GM12875 (cell line): ENCODE measurements around the gene FFAR2.

Experiments used
- H3K4me3 ChIP-seq: one replicate; pipeline ENCODE4 v1.5.1; 2011; ENCODE audit warnings: low read depth, low read length, control low read depth
- CTCF ChIP-seq: IDR thresholded peaks from 2 replicates; pipeline ENCODE4 v1.5.1; 2011; ENCODE audit warnings: low read depth, mild to moderate bottlenecking, control low read depth, inconsistent platforms, low read length, moderate library complexity, borderline replicate concordance; ENCODE audit not compliant: insufficient read depth

Gene FFAR2

GRCh38 chr19:35478794-35479677 is 31.0 kb downstream of the FFAR2 start:
- H3K4me3 ChIP-seq, result no peak overlapping the region
- TF ChIP-seq CTCF, result no peak

GRCh38 chr19:35483089-35483488 is 35.0 kb downstream of the FFAR2 start:
- no peak for TF ChIP-seq CTCF
- no peak overlapping the region for H3K4me3 ChIP-seq

- TF ChIP-seq CTCF, result no peak
- H3K4me3 ChIP-seq, result no peak overlapping the region
Measured at GRCh38 chr19:35484252-35485036, 36.4 kb downstream of the FFAR2 start.

GRCh38 chr19:35486268-35486708 is 38.2 kb downstream of the FFAR2 start:
- no peak for TF ChIP-seq CTCF
- H3K4me3 ChIP-seq, result no peak overlapping the region

GRCh38 chr19:35487656-35488182 is 39.7 kb downstream of the FFAR2 start:
- TF ChIP-seq CTCF, result no peak
- no peak overlapping the region for H3K4me3 ChIP-seq

GRCh38 chr19:35488677-35489076 is 40.6 kb downstream of the FFAR2 start:
- H3K4me3 ChIP-seq, result no peak overlapping the region

More at GRCh38 chr19:35488677-35489076, 40.6 kb downstream of the FFAR2 start:
- TF ChIP-seq CTCF, result no peak
